Gastroesophageal sphincter (tissue), 4 donors: Measurements from ENCODE around the gene SUCLG2. TPM values are rescaled to one million over a fixed set of nuclear protein-coding genes. Genes with fewer than 3 reads are reported as not detected.
A peak's percentile ranks its signal among the peaks of the same experiment; 100 is the strongest.

ENCODE experiments used
- ATAC-seq: fragments of 150-250 bp; one replicate; pipeline ENCODE4 v1.9.1; 2016; ENCODE audit warnings: mild to moderate bottlenecking, moderate library complexity
- H3K27ac ChIP-seq, 4 donors: fragments of 200-600 bp; sonication (generic) in 3 of 4; 1 replicate in 3 of 4; 2 replicates in 1 of 4; pipeline ENCODE4 v1.5.1; 2016 to 2019
- H3K27me3 ChIP-seq: fragments of 200-600 bp; sonication (generic); one replicate; pipeline ENCODE4 v1.5.1; 2019
- H3K36me3 ChIP-seq, 2 donors: fragments of 200-600 bp; sonication (generic); one replicate each; pipeline ENCODE4 v1.5.1; 2019; ENCODE audit warnings: control low read depth in 1 of 2
- H3K4me1 ChIP-seq, 3 donors: fragments of 200-600 bp; sonication (generic); 1 replicate in 2 of 3; 2 replicates in 1 of 3; pipeline ENCODE4 v1.5.1; 2016 to 2019; ENCODE audit warnings: control low read depth in 2 of 3
- H3K4me3 ChIP-seq, 2 donors: fragments of 200-600 bp; sonication (generic); one replicate each; pipeline ENCODE4 v1.5.1; 2019; ENCODE audit warnings: mild to moderate bottlenecking in 1 of 2, moderate library complexity in 1 of 2
- H3K9me3 ChIP-seq, 3 donors: fragments of 200-600 bp; sonication (generic); one replicate each; pipeline ENCODE4 v1.5.1; 2017 to 2019; ENCODE audit warnings: control low read depth in 2 of 3
- EP300 ChIP-seq: sonication (generic); formaldehyde crosslinking; IDR thresholded peaks from one replicate; pipeline ENCODE4 v1.6.1; 2017; ENCODE audit warnings: antibody characterized with exemption, mild to moderate bottlenecking
- POLR2A ChIP-seq, 2 donors: fragments of 450-650 bp; IDR thresholded peaks; one replicate each; pipeline ENCODE4 v1.6.1; 2017; ENCODE audit warnings: antibody characterized with exemption in 2 of 2, mild to moderate bottlenecking in 2 of 2, moderate library complexity in 1 of 2
- POLR2AphosphoS5 ChIP-seq: sonication (generic); formaldehyde crosslinking; IDR thresholded peaks from one replicate; pipeline ENCODE4 v1.6.1; 2017; ENCODE audit warnings: antibody characterized with exemption
- WGBS, 2 donors: methylation state at CpG; one replicate each; pipeline ENCODE4 v1.1.5; 2018; ENCODE audit warnings: low coverage in 1 of 2; 5-methylcytosine and 5-hydroxymethylcytosine counted together
- total RNA-seq, 4 donors: library from RNA; depleted of rRNA; stranded (reverse); fragments of >200 nt; gene quantifications; one replicate each; pipeline ENCODE4 v1.1.0, GENCODE V29; 2016
- TF ChIP-seq, protein P1 (sequence below), 4 experiments: fragments of 200-600 bp in 2 of 4; fragments of 450-650 bp in 2 of 4; sonication (generic) in 1 of 4; IDR thresholded peaks; one replicate each; pipeline ENCODE4 v1.5.1; 2017 to 2019; ENCODE audit warnings: antibody characterized with exemption in 4 of 4, mild to moderate bottlenecking in 2 of 4, moderate library complexity in 2 of 4

Gene SUCLG2
- total RNA-seq, 4 donors from 2014 or later: 53.3 to 79.4 (median 69.8) TPM

DNA sequence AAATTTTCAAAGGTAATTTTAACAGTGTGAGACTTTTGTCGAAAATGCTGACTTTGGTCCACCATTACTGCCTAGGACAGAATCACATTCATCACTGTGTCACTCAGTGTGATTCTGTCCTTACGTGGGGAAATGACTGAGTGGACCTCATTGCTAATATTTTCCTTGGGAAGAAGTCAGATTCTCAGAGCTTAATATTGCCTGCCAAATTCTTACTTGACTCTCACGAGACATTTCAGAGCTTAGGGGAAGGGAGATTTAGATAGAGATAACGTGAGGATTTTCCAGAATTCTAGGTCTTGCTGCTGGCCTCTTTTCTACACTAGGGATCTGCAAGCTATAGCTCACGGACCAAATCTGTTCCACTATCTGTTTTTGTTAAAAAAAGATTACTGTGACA lies 270.4 kb downstream of the SUCLG2 start:
- no peak for ATAC-seq
- WGBS, 2 donors: 57 to 78% methylated on average over 4 to 5 of the region's 5 CpGs
- H3K4me3 ChIP-seq: no peak overlapping the region

DNA sequence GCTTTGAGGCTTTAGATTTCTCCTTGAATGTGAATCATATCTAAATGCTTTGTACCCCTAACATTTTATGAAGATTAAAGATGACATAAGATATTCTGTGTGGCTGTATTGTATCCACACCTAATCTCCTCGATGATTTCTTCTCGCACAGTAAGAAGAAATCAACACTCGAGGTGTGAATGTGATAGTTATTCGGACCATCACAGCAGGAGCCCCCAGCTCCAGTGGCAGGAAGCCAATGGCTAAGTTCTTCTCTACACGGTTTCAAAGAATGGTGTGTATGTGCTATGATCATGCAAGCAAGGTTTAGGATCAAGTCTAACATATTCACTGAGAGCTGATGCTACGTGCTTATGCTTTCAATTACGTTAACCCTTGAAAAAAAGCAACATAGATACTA lies 271.0 kb downstream of the SUCLG2 start:
- Histone ChIP-seq H3K4me1 (peaks cover 0 to 28% (median 0%) of the 10 kb centered on the region in 3 donors), H3K27me3 (no peaks in the 10 kb centered on the region), H3K9me3 (no peaks in the 10 kb centered on the region), H3K27ac (no peak overlapping the region), H3K4me3 (no peak overlapping the region), H3K36me3 (peaks cover 0 to 6% of the 10 kb centered on the region in 2 donors)
- ATAC-seq: no peak
- WGBS, 2 donors: 68 to 100% methylated on average over 1 to 7 of the region's 7 CpGs
- TF ChIP-seq, protein P1, sequence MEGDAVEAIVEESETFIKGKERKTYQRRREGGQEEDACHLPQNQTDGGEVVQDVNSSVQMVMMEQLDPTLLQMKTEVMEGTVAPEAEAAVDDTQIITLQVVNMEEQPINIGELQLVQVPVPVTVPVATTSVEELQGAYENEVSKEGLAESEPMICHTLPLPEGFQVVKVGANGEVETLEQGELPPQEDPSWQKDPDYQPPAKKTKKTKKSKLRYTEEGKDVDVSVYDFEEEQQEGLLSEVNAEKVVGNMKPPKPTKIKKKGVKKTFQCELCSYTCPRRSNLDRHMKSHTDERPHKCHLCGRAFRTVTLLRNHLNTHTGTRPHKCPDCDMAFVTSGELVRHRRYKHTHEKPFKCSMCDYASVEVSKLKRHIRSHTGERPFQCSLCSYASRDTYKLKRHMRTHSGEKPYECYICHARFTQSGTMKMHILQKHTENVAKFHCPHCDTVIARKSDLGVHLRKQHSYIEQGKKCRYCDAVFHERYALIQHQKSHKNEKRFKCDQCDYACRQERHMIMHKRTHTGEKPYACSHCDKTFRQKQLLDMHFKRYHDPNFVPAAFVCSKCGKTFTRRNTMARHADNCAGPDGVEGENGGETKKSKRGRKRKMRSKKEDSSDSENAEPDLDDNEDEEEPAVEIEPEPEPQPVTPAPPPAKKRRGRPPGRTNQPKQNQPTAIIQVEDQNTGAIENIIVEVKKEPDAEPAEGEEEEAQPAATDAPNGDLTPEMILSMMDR (IDR thresholded peaks at IDR 0.05): no peak
- TF ChIP-seq POLR2A (IDR thresholded peaks at IDR 0.05): no peak
- no peak for TF ChIP-seq POLR2AphosphoS5
- no peak for TF ChIP-seq EP300

More for the DNA sequence above, 270.4 kb downstream of the SUCLG2 start:
- Histone ChIP-seq H3K36me3 (peaks cover 0 to 3% of the 10 kb centered on the region in 2 donors), H3K4me1 (peaks cover 0 to 28% (median 0%) of the 10 kb centered on the region in 3 donors), H3K27me3 (no peaks in the 10 kb centered on the region), H3K9me3 (no peaks in the 10 kb centered on the region), H3K27ac (no peak overlapping the region)
- no peak for TF ChIP-seq POLR2AphosphoS5
- no peak for TF ChIP-seq EP300
- TF ChIP-seq POLR2A (IDR thresholded peaks at IDR 0.05): no peak
- TF ChIP-seq, protein P1 (IDR thresholded peaks at IDR 0.05): no peak

DNA sequence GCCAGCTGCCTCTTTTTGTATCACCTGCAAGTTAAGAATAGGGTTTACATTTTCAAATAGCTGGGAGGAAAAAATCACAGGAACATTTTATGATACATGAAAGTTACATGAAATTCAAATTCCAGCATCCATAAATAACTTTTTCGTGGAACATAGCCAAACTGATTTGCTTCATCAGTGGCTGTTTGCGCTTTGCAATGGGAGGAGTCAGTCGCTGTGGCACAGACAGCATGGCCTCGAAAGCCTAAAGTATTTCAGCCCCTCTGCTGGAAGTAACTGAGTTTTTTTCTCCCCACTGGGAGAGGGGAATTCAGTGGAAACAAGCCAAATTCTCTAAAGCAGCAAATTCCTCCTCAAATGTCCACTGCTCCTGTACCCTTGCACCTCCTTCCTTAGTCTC lies 271.9 kb downstream of the SUCLG2 start:
- peaks cover 0 to 28% (median 0%) of the 10 kb centered on the region in 3 donors for H3K4me1 ChIP-seq
- H3K4me3 ChIP-seq: no peak overlapping the region
- WGBS, 2 donors: 62% methylated on average over 4 of the region's 4 CpGs; no CpG with 5 or more reads in 1 of the 2 donors
- no peak overlapping the region for H3K27ac ChIP-seq
- H3K36me3 ChIP-seq: peaks cover 0 to 6% of the 10 kb centered on the region in 2 donors
- H3K27me3 ChIP-seq: no peaks in the 10 kb centered on the region
- no peak for TF ChIP-seq EP300
- TF ChIP-seq POLR2AphosphoS5: no peak
- TF ChIP-seq, protein P1 (IDR thresholded peaks at IDR 0.05): no peak
- TF ChIP-seq POLR2A (IDR thresholded peaks at IDR 0.05): no peak
- no peak for ATAC-seq
- no peaks in the 10 kb centered on the region for H3K9me3 ChIP-seq

DNA sequence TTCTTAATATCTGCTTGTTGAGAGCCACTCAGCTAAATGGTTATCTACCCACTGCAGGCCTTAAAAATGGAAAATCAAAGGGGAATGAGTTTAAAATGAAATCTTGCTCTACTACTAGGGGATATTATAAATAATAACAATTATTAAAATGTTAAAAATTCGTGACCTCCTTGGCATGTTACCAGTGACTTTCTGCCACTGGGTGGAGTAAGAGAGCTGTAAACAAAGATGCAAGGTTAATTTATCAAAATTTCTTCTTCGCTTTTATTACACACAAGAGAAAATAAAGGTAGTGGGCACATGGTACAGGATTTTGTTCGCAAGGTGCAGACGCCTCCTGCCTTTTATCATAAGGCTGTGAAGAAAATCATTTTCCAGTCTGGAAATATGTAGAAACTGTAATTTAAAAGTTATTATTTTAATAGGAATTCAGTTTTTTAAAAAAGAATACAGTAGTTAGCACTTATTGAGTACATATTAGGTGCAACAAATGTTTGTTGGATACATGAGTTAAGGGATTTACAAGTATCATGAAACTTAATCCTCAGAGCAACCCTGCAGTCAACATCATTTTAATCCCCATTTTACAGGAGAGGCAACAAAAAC lies 272.6 kb downstream of the SUCLG2 start:
- Histone ChIP-seq H3K27ac (no peak overlapping the region), H3K27me3 (no peaks in the 10 kb centered on the region), H3K4me1 (peaks cover 0 to 28% (median 0%) of the 10 kb centered on the region in 3 donors), H3K9me3 (no peaks in the 10 kb centered on the region), H3K36me3 (peaks cover 0 to 6% of the 10 kb centered on the region in 2 donors), H3K4me3 (no peak overlapping the region)
- TF ChIP-seq POLR2A (IDR thresholded peaks at IDR 0.05) (no peak), POLR2AphosphoS5 (no peak), EP300 (no peak)
- TF ChIP-seq, protein P1 (IDR thresholded peaks at IDR 0.05): peak; percentile 25 to 60 (median 40)
- 43 to 48% methylated on average over 4 of the region's 4 CpGs for WGBS, 2 donors
- no peak for ATAC-seq

DNA sequence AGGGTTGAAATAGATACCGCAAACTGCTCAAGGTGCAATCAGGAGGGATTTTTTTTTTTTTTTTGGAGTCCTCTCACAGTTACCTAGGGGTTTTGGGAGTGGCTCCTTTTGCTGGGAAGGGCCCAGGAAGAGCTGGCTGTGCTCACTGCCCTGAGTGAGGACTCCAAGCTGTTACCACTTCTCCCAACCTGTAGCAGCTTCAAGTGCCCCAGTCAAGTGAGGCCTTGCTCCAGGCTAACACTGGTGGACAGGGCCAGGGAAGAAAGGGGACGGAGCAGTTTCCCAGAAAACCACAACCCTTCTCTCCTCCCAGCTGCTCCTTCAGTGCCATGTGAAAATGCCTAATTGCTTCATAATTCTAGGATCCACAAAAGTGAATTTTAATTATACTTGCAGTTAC lies 274.3 kb downstream of the SUCLG2 start:
- no peak for ATAC-seq
- no peak for TF ChIP-seq POLR2AphosphoS5
- TF ChIP-seq, protein P1 (IDR thresholded peaks at IDR 0.05): no peak
- no peak for TF ChIP-seq POLR2A (IDR thresholded peaks at IDR 0.05)
- TF ChIP-seq EP300: no peak
- Histone ChIP-seq H3K27ac (no peak overlapping the region), H3K9me3 (no peaks in the 10 kb centered on the region), H3K4me1 (peaks cover 0 to 28% (median 0%) of the 10 kb centered on the region in 3 donors), H3K36me3 (peaks cover 0 to 16% of the 10 kb centered on the region in 2 donors), H3K27me3 (no peaks in the 10 kb centered on the region), H3K4me3 (no peak overlapping the region)
- WGBS, 2 donors: 80 to 86% methylated on average over 1 to 2 of the region's 2 CpGs
